HFFc6 (cell line): ENCODE data around the gene VSIG10. TPM values are rescaled to one million over a fixed set of nuclear protein-coding genes. Genes with fewer than 3 reads are reported as not detected.
A peak's percentile ranks its signal among the peaks of the same experiment; 100 is the strongest.
"Not testable (repeated sequence)": the region's sequence is repeated elsewhere in the genome, so short reads cannot be mapped to it uniquely, and the experiment has no call there.

Experiments
- DNase-seq: peaks from one replicate; pipeline ENCODE4 v3.0.0-alpha.2; 2018
- H3K27ac Mint-ChIP-seq: 2 replicates; pipeline ENCODE4 v1.8.0; 2020; ENCODE audit warnings: mild to moderate bottlenecking, mixed read lengths
- H3K27me3 Mint-ChIP-seq: 2 replicates; pipeline ENCODE4 v1.8.0; 2021; ENCODE audit warnings: mild to moderate bottlenecking, moderate library complexity, mixed read lengths; ENCODE audit not compliant: insufficient read depth
- H3K36me3 Mint-ChIP-seq: 2 replicates; pipeline ENCODE4 v1.8.0; 2021; ENCODE audit warnings: low read depth, mixed read lengths
- H3K4me1 Mint-ChIP-seq: 2 replicates; pipeline ENCODE4 v1.8.0; 2020; ENCODE audit warnings: low read depth, mixed read lengths
- H3K4me3 Mint-ChIP-seq: 2 replicates; pipeline ENCODE4 v1.8.0; 2020; ENCODE audit warnings: mild to moderate bottlenecking, moderate library complexity, mixed read lengths
- H3K9me3 Mint-ChIP-seq: 2 replicates; pipeline ENCODE4 v1.8.0; 2020; ENCODE audit warnings: mild to moderate bottlenecking, mixed read lengths
- total RNA-seq, 6 experiments: library from RNA; stranded (reverse); fragmentation: NEBNext Ultra II Directional; extraction: Animal tissue kit (Norgen Biotek cat#: 25700); gene quantifications; 2 replicates in 1 of 6; 3 replicates in 5 of 6; pipeline ENCODE4 v1.2.3, GENCODE V29; 2021
- TF ChIP-seq, protein P1 (sequence below): fragments of 200-600 bp; sonication (generic); IDR thresholded peaks from 2 replicates; pipeline ENCODE4 v1.5.0; 2021; ENCODE audit warnings: antibody characterized with exemption, mild to moderate bottlenecking

The VSIG10 gene
- total RNA-seq, 6 experiments from 2014 or later = 17.6 to 22.0 (median 21.1) TPM

DNA sequence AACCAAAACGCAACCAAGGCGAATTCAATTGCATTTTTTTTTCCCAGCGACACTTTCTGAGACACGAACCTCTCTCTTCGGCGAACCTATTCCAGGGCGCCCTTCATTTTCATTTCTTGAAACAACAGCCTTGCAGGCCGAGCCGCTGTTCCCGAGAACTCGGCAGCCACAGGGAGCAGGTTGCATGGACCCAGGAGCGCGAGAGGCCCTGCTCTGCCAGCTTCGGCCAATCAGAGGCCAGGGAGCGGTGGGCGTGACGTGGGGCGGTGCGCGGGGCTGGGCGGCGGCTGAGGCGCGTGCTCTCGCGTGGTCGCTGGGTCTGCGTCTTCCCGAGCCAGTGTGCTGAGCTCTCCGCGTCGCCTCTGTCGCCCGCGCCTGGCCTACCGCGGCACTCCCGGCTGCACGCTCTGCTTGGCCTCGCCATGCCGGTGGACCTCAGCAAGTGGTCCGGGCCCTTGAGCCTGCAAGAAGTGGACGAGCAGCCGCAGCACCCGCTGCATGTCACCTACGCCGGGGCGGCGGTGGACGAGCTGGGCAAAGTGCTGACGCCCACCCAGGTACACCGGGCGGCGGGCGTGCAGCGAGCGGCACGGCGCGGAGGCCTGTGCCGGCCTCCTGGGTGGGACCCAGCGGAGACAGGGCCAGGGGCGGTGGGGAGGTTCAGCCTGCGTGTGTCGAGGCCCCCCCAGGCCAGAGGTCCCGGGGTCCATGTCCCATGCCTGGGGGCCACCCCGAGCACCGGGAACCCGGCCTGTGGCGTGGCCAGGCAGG is 32.2 kb upstream of the VSIG10 start, which contains the start of gene PEBP1:
PEBP1 (plus strand) TSS at position 337 of the 771 bp plus-strand sequence; CDS start at position 423, 86 bp downstream.
- Mint-ChIP-seq H3K4me3 (peak within 1 kb of the TSS; percentile 87), H3K36me3 (peaks cover 22% of the 10 kb centered on the region), H3K4me1 (peaks cover 22% of the 10 kb centered on the region), H3K9me3 (no peaks in the 10 kb centered on the region), H3K27me3 (no peaks in the 10 kb centered on the region), H3K27ac (peak within 1 kb of the TSS; percentile 78)
- TF ChIP-seq, protein P1, sequence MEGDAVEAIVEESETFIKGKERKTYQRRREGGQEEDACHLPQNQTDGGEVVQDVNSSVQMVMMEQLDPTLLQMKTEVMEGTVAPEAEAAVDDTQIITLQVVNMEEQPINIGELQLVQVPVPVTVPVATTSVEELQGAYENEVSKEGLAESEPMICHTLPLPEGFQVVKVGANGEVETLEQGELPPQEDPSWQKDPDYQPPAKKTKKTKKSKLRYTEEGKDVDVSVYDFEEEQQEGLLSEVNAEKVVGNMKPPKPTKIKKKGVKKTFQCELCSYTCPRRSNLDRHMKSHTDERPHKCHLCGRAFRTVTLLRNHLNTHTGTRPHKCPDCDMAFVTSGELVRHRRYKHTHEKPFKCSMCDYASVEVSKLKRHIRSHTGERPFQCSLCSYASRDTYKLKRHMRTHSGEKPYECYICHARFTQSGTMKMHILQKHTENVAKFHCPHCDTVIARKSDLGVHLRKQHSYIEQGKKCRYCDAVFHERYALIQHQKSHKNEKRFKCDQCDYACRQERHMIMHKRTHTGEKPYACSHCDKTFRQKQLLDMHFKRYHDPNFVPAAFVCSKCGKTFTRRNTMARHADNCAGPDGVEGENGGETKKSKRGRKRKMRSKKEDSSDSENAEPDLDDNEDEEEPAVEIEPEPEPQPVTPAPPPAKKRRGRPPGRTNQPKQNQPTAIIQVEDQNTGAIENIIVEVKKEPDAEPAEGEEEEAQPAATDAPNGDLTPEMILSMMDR = no peak
- DNase-seq = peak; percentile 93

DNA sequence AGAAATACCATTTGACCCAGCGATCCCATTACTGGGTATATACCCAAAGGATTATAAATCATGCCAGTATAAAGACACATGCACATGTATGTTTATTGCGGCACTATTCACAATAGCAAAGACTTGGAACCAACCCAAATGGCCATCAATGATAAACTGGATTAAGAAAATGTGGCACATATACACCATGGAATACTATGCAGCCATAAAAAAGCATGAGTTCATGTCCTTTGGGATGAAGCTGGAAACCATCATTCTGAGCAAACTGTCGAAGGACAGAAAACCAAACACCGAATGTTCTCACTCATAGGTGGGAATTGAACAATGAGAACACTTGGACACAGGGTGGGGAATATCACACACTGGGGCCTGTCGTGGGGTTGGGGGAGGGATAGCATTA is 25.6 kb upstream of the VSIG10 start:
- H3K9me3 Mint-ChIP-seq, H3K36me3 Mint-ChIP-seq, H3K27ac Mint-ChIP-seq, DNase-seq, H3K27me3 Mint-ChIP-seq, H3K4me3 Mint-ChIP-seq, H3K4me1 Mint-ChIP-seq: not testable (repeated sequence)

DNA sequence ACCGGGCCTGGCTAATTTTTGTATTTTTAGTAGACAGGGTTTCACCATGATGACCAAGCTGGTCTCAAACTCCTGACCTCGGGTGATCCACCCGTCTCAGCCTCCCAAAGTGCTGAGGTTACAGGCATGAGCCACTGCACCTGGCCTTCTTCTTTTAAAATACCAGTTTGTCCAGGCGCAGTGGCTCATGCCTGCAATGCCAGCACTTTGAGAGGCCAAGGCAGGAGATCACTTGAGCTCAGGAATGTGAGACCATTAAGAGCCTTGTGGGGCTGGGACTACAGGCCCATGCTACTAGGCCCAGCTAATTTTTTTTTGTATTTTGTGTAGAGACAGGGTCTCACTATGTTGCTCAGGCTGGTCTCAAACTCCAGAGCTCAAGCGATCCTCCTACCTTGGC is 24.1 kb upstream of the VSIG10 start:
- peaks cover 6% of the 10 kb centered on the region for H3K4me1 Mint-ChIP-seq
- H3K4me3 Mint-ChIP-seq = no peak overlapping the region
- no peak for DNase-seq
- peaks cover 6% of the 10 kb centered on the region; the same call in 1 of the 2 replicates for H3K36me3 Mint-ChIP-seq
- H3K27me3 Mint-ChIP-seq = no peaks in the 10 kb centered on the region; the same call in 1 of the 2 replicates
- TF ChIP-seq, protein P1 = no peak
- H3K27ac Mint-ChIP-seq = no peak overlapping the region
- H3K9me3 Mint-ChIP-seq = no peaks in the 10 kb centered on the region

DNA sequence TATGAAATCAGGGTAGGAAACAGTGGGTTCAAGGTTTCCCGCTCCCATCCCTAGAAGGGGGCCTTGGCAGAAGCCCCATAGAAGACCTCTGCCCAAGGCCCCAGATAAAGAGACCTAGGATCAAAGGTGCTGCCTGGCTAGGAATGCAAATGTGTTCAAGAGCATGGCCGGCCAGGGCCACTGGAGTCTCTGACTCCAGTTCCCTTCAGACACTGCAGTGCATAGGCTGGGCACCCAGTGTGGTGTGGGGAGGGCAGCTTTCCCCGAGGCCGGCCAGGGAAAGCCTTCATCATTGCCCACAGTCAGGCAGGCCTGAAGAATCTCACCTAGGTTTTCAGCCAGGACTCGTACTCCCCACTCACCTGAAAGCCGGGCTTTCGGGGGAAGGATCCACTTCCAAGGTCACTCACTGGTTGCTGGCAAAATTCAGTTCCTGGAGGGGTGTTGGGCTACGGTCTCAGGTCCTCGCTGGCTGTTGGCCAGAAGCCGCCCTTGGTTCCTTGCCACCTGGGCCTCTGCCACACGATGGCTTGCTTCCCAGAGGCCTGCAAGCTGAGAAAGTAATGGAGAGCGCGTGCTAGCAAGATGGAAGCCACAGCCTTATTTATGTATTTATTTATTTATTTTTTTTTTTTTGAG is 22.4 kb upstream of the VSIG10 start:
- Mint-ChIP-seq H3K36me3 (peaks cover 6% of the 10 kb centered on the region; the same call in 1 of the 2 replicates), H3K9me3 (no peaks in the 10 kb centered on the region), H3K27ac (no peak overlapping the region), H3K4me3 (no peak overlapping the region), H3K27me3 (no peaks in the 10 kb centered on the region; the same call in 1 of the 2 replicates), H3K4me1 (peaks cover 4% of the 10 kb centered on the region)
- DNase-seq = no peak
- TF ChIP-seq, protein P1 = no peak

DNA sequence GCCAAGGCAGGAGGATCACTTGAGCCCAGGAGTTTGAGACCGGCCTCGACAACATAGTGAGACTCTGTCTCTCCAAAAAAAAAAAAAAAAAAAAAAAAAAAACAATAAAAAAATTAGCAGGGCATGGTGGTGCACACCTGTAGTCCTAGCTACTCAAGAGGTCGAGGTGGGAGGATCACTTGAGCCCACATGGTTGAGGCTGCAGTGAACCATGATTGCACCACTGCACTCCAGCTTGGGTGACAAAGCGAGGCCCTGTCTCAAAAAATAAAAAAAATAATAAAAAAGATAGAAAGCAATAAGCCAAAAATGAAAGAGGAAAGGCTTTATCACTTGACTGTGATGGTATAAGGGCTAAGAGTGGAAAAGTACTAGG is 21.9 kb upstream of the VSIG10 start:
- H3K9me3 Mint-ChIP-seq = no peaks in the 10 kb centered on the region
- peaks cover 9% of the 10 kb centered on the region for H3K4me1 Mint-ChIP-seq

More for the DNA sequence above, 21.9 kb upstream of the VSIG10 start:
- TF ChIP-seq, protein P1 = no peak
- DNase-seq = no peak
- H3K27ac Mint-ChIP-seq = no peak overlapping the region
- no peaks in the 10 kb centered on the region; the same call in 1 of the 2 replicates for H3K27me3 Mint-ChIP-seq
- peaks cover 6% of the 10 kb centered on the region; the same call in 1 of the 2 replicates for H3K36me3 Mint-ChIP-seq
- H3K4me3 Mint-ChIP-seq = no peak overlapping the region
